ENCODE results near the gene ENDOD1.
A peak's percentile ranks its signal among the peaks of the same experiment; 100 is the strongest.

Gene ENDOD1

DNA sequence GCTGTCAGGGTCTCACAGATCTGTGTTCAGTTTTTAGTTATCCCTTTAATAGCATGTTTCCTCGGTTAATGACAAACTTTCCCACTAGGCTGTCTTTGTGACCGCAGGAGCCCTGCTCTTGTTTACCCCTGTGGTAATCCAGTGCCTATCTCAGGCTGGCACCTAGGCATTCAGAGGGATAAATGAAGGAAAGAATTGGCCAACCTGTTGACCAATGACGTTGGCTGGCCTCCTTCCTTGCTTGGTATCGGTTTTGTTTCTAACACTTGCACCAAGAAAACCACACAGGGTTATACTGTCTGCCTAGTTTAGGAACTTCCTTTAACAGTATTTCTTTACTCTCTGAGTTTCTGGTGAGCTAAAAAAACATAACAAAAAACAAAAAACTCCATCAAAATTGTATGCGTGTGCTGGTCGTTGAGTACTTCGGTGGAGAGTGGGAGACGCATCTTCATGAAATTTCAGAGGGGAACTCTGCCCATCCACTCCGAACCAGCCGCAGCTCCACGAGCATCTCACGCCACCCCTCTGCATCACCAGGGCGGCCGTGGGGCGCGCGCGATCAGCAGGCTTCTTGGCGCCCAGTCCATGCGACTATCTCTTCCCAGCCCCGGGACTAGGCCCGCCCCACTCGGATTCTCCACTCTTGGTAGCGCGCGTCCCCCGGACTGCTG lies 563 bp upstream of the ENDOD1 start:
- peak; percentile 35 for DNase-seq (ENCODE audit: extremely low spot score)
- POLR2A ChIA-PET, result interaction anchor here (1.7 kb wide), 1 partner anchor 22 kb away, joined by 7 read pairs; the partner anchor contains the start of gene SRSF8
- TF ChIP-seq, protein P1, sequence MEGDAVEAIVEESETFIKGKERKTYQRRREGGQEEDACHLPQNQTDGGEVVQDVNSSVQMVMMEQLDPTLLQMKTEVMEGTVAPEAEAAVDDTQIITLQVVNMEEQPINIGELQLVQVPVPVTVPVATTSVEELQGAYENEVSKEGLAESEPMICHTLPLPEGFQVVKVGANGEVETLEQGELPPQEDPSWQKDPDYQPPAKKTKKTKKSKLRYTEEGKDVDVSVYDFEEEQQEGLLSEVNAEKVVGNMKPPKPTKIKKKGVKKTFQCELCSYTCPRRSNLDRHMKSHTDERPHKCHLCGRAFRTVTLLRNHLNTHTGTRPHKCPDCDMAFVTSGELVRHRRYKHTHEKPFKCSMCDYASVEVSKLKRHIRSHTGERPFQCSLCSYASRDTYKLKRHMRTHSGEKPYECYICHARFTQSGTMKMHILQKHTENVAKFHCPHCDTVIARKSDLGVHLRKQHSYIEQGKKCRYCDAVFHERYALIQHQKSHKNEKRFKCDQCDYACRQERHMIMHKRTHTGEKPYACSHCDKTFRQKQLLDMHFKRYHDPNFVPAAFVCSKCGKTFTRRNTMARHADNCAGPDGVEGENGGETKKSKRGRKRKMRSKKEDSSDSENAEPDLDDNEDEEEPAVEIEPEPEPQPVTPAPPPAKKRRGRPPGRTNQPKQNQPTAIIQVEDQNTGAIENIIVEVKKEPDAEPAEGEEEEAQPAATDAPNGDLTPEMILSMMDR (IDR thresholded peaks at IDR 0.05; ENCODE audit: control extremely low read depth, extremely low read depth, low read depth, missing control alignments), result no peak
- CTCF ChIA-PET, result interaction anchor here (1.5 to 13.5 kb wide), 5 partner anchors 9 to 64 kb away, joined by 3 to 306 read pairs (median 8); partner anchors contain the start of gene SRSF8

DNA sequence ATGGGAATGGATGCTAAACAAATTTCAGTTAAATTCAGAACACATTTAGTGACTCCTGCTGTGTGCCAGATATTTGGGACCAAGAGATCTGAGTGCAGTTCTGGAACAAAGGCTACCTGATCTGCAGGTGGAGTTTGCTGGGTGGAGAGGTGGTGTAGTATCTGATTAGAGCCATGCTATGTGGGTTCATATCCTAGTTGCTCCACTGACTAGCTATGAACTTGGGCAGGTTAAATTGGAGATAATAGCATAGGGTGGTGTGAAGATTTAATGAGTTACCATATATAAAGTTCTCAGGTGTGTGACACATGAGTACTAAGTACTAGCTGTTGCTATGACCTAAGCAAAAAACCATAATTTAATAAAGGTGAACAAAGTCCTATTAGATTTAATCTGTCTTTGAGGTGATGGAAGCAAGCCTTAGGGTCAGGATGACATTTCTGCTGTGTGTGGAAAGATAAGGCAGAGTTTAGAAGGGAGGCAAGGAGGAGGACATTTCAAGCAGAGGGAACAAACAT lies 2.1 kb downstream of the ENDOD1 start:
- no peak for DNase-seq (ENCODE audit: extremely low spot score)
- TF ChIP-seq, protein P1 (IDR thresholded peaks at IDR 0.05; ENCODE audit: control extremely low read depth, extremely low read depth, low read depth, missing control alignments), result no peak
- CTCF ChIA-PET, result interaction anchor here (1.1 to 13.5 kb wide), 8 partner anchors 11 to 614 kb away, joined by 3 to 306 read pairs (median 5); partner anchors contain the start of gene SRSF8
- POLR2A ChIA-PET, result no interaction called here

DNA sequence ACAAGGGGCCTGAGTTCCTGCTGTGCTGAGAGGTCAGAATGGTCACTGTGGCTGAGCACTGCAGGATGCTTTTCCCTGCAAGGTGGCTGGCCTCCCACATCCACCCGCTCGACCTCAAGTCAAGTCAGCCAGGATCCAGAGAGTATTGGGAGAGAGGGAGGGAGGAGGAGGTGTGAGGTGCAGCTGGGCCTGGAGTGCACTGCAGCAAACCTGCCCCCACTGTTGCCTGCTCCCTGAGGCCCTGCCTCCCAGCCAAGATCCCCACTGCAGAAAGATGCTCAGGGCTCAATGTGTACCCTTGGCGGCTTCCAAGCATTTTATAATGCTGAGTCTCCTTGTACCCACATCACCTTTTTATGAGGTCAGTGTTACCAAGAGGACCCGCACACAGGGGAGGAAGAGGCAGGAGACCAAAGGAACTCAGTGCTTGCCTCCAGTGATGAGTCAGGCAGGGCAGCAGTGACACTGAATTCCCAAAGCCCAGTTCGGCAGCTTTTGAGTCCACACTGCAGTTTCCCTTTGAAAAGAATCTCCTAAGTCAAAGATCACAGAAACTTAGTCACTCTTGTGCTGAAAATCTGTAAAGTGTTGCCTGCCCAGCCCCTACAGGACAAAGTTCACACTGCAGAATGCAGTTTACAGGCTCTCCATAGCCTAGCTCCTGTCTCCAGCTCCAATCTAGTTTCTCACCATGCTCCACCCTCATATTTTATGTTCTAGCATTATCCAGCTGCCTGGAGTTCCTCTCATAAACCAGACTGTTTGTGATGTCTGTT lies 3.1 kb downstream of the ENDOD1 start:
- CTCF ChIA-PET, result interaction anchor here (0.8 to 13.5 kb wide), 18 partner anchors 10 to 669 kb away, joined by 3 to 306 read pairs (median 4); partner anchors contain the start of gene SRSF8
- TF ChIP-seq, protein P1 (IDR thresholded peaks at IDR 0.05; ENCODE audit: control extremely low read depth, extremely low read depth, low read depth, missing control alignments), result peak; percentile 38
- peak; percentile 33 for DNase-seq (ENCODE audit: extremely low spot score)
- POLR2A ChIA-PET, result interaction anchor here (1.9 kb wide), 1 partner anchor 24 kb away, joined by 4 read pairs; no protein-coding TSS in a partner anchor

DNA sequence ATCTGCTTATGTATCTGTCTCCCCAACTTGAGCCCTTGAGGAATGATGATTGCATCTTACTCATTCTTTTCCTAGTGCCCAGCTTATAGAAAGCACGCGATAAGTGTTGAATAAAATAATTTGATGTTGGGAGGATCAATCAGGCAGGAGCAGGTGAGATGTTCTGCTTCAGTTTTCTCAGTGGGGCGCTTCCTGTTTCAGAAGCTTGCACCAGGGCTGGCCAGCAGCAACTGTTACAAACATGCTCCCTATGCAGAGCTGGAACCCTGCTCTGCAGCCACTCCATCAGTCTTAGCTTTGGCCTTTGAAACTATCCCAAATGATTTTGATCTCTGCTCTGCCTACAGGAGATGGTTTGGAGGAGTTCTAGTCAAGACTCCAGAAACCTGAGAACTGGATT lies 3.9 kb downstream of the ENDOD1 start:
- CTCF ChIA-PET, result interaction anchor here (0.8 to 13.5 kb wide), 18 partner anchors 9 to 668 kb away, joined by 3 to 306 read pairs (median 4); partner anchors contain the start of gene SRSF8
- DNase-seq (ENCODE audit: extremely low spot score), result no peak
- POLR2A ChIA-PET, result interaction anchor here (1.9 kb wide), 1 partner anchor 25 kb away, joined by 4 read pairs; no protein-coding TSS in a partner anchor
- TF ChIP-seq, protein P1 (IDR thresholded peaks at IDR 0.05; ENCODE audit: control extremely low read depth, extremely low read depth, low read depth, missing control alignments), result no peak

DNA sequence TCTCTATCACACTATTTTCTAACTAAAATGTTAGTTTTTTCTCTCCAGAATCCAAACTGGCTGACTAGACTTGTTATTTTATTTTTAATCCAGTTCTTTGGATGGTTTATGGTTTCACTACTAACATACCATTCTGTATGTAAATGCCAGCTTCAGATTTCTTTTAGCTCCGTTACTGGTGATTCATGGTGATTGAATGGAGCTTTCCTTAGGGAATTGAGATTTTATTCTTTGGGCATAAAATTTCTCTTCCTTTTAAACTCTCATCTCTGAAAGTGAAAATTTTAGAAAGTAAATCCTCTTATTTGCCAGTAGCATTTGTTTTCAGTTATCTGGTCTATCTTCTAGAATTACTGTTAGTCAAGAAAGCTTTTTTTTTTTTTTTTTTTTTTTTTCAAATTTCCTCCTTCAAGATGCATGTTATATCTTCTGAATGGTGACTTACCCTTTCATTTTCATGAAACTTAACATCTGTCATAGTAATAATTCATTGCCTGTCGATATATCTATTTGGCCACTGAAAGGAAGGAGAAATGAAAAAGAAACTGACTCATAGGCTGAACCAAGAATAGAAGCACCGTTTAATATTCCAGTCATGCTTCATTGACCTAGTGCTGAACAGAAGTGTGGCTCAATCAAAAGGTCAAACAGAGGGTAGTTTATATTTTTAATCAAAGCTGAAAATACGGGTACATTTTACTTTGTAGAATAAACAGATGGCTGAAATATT lies 6.4 kb downstream of the ENDOD1 start:
- ChIA-PET CTCF (interaction anchor here (1.1 to 13.5 kb wide), 3 partner anchors 20 to 41 kb away, joined by 3 to 306 read pairs (median 4); partner anchors contain the start of gene SRSF8), POLR2A (no interaction called here)

More for the DNA sequence above, 6.4 kb downstream of the ENDOD1 start:
- DNase-seq (ENCODE audit: extremely low spot score), result peak; percentile 61
- TF ChIP-seq, protein P1 (IDR thresholded peaks at IDR 0.05; ENCODE audit: control extremely low read depth, extremely low read depth, low read depth, missing control alignments), result no peak

Data from GM10248 (cell line).